GM13977 (cell line): ENCODE results near the gene LRMDA.

ENCODE experiments used
- DNase-seq: peaks from one replicate; pipeline ENCODE4 v3.0.0; 2012; ENCODE audit warnings: low spot score
- in situ Hi-C: fragments of 300-500 bp; cut with MboI; formaldehyde crosslinking; loops from one replicate; pipeline ENCODE4 v1.12.0; 2022; ENCODE audit warnings: low sequenced_read_pairs, low pct_unique_long_range_greater_than_20kb, mixed read lengths, inconsistent platforms; ENCODE audit not compliant: unreplicated experiment
- TF ChIP-seq, protein P1 (sequence below): IDR thresholded peaks from 2 replicates; pipeline ENCODE4 v1.5.1; 2012; ENCODE audit warnings: mild to moderate bottlenecking, control low read depth; ENCODE audit not compliant: insufficient read depth; ENCODE audit errors: extremely low read depth, missing control alignments

Gene LRMDA

DNA sequence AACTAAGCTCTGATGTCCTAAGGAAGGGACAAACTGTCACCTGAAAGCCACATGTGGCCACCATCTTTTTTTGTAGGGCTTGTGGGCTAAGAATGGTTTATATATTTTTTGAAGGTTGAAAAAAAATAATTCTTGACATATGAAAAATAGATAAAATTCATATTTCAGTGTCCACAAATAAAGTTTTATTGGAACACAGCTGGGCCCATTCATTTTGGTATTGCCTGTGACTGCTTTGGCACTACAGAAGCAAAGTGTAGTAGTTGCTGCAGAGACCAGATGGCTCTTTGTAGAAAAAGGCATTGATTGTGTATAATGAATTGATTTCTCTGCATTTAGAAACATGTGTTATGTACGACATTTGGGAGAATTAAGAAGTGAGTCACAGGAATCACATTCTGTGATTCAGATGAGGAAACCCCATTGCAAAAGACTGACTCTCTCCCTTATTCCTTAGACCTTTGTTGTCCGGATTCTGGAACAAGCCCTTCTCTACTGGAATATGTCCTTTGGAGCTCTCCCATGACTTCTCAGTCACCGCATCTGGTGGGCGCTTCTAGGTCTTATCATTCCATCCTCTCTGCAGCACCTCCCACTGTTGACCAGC is 438.7 kb downstream of the LRMDA start:
- in situ Hi-C loops: no loop called here
- TF ChIP-seq, protein P1, sequence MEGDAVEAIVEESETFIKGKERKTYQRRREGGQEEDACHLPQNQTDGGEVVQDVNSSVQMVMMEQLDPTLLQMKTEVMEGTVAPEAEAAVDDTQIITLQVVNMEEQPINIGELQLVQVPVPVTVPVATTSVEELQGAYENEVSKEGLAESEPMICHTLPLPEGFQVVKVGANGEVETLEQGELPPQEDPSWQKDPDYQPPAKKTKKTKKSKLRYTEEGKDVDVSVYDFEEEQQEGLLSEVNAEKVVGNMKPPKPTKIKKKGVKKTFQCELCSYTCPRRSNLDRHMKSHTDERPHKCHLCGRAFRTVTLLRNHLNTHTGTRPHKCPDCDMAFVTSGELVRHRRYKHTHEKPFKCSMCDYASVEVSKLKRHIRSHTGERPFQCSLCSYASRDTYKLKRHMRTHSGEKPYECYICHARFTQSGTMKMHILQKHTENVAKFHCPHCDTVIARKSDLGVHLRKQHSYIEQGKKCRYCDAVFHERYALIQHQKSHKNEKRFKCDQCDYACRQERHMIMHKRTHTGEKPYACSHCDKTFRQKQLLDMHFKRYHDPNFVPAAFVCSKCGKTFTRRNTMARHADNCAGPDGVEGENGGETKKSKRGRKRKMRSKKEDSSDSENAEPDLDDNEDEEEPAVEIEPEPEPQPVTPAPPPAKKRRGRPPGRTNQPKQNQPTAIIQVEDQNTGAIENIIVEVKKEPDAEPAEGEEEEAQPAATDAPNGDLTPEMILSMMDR: no peak
- no peak for DNase-seq

DNA sequence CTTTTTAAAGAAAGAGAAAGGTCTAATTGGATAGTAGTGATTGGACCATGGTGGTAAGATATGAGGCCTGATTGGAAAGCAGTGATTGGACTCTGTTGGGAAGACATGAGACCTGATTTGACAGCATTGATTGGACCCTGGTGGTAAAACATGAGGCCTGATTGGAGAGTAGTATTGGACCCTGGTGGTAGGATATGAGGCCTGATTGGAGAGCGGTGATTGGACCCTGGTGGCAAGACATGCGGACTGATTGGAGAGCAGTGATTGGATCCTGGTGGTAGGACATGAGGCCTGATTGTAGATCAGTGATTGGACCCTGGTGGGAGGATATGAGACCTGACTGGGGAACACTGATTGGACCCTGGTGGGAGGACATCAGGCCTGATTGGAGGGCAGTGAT is 444.3 kb downstream of the LRMDA start:
- TF ChIP-seq, protein P1: no peak
- in situ Hi-C loops: no loop called here
- DNase-seq: no peak

DNA sequence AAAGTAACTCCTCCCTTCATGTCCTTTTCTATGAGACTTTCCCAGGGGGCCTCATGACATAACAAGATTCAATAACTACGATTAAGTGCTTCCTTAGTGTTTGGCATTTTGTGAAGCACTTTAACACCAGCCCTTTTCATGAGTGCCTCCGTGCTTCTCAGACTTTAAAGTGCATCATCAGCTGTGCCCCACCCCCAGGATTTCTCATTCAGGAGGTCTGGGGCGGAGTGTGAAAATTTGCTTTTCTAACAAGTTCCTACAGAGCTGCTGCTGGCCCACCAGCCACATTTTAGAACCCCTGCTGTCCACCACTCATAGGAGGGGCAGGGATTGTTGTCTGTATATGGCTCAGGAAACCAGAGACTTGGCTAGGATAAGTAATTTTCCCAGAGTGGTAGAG is 445.3 kb downstream of the LRMDA start:
- TF ChIP-seq, protein P1: no peak

DNA sequence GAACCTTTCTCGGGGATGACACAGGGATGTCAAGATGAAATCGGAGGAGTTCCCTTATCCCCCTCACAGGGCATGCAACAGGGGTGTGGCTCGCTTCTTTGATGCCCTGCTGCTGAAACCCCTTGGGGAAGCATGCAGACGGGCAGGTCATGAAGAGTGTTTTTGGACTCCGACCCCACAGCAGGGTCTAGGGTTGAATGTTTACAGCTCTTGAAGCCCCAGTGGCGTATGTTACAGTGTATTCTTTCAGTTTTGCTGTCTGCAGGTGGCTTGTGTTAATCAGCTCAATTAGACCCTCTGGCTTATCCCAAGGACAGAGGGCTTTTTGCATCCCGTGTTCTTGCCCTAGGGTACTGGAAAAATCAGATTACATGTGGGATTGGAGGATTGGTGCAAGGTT is 446.5 kb downstream of the LRMDA start:
- in situ Hi-C loops: no loop called here
- TF ChIP-seq, protein P1: no peak
- no peak for DNase-seq

More for the DNA sequence above, 445.3 kb downstream of the LRMDA start:
- in situ Hi-C loops: no loop called here
- no peak for DNase-seq

DNA sequence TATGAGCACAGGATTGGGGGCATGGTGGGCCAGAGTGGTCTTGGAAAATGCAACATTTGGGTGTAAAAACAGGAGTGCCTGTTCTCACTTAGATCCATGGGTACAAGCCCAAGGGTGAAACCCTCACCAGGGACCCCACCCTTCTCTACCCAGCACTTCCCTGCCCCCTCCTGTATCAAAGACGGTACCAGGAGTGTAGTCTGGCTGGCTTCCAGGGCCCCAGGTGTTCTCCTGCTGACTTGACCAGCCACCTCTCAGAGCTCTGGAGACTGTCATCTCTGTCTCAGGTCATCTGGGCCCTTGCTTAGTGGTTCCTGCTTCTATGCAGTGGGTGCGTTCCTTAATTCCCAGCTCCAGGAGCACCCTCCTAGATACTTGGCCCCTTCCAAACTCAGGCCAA is 447.2 kb downstream of the LRMDA start:
- no peak for DNase-seq
- in situ Hi-C loops: no loop called here
- TF ChIP-seq, protein P1: no peak

DNA sequence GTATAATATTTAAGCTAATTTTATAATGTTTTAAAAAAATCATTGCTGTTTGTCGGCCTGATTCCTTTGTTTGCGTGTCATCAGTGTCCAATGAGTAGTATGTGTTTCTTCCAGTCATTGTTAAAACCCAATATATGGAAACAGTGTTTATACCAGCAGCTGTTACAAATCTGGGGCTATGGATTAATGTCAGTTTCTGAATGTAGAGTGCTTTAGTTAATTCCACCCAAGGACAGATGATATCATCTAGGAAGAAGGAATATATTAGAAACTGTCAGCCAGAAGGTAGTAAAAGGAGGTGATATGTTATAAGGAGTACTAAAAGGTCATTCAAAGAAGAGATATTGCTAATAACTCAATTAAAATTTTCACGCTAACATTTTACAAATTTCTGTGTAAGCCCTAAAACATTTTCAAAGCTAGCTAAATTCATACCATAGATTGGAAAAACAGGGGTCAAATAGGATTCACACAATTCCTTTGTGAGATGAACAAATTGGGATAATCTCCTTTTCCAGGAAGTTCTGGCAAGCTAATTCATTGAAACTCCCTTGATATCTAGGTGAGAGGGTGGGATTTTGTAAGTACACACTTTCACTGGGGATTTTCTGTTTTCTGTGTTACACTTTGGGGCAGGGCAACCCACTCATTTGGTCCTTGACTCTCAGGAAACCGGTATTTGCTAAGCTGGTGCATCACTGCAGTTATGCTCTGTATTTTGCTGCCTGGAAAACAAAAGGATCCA is 448.8 kb downstream of the LRMDA start:
- TF ChIP-seq, protein P1: no peak
- in situ Hi-C loops: no loop called here
- no peak for DNase-seq
